Fibroblast of villous mesenchyme (primary cell): Measurements from ENCODE around the gene TEX53. TPM values are rescaled to one million over a fixed set of nuclear protein-coding genes. Genes with fewer than 3 reads are reported as not detected.

Experiments
- DNase-seq: peaks from one replicate; pipeline ENCODE4 v3.0.0-alpha.2; 2010; ENCODE audit warnings: low read depth
- H3K4me3 ChIP-seq: 2 replicates; pipeline ENCODE4 v1.5.1; 2011; ENCODE audit warnings: low read depth, mild to moderate bottlenecking, low read length
- total RNA-seq: library from RNA; depleted of rRNA; stranded (reverse); fragments of >200 nt; gene quantifications from 2 replicates; pipeline ENCODE4 v1.2.3, GENCODE V29; 2012
- TF ChIP-seq, protein P1 (sequence below): IDR thresholded peaks from 2 replicates; pipeline ENCODE4 v1.5.1; 2012; ENCODE audit warnings: low read depth, mild to moderate bottlenecking, low read length; ENCODE audit not compliant: insufficient read depth

TEX53 gene
- not detected in 2 replicates for total RNA-seq

DNA sequence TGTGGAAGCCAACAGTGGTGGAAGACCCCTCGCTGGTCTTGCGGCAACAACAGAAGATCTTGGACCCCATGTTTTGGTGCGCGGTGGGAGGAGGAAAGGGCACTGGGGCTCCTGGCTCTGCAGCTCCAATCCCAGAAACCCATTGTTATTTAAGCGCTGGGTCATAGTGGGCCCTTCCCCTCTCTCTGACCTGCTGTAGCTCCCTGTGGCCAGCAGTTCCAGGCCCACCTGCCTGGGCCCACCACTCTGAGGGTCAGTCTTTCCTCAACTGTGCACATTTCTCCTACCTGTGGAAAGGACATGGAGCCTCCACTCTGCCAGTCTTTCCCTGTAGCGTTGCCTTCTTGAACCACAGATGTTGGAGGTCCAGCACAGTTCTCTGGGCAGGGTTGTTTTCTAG lies at the start of gene TEX53:
Gene TEX53 (minus strand): TSS at position 101 of the 400 bp plus-strand sequence. CDS start 31 bp downstream, at position 70.
- DNase-seq = no peak
- TF ChIP-seq, protein P1, sequence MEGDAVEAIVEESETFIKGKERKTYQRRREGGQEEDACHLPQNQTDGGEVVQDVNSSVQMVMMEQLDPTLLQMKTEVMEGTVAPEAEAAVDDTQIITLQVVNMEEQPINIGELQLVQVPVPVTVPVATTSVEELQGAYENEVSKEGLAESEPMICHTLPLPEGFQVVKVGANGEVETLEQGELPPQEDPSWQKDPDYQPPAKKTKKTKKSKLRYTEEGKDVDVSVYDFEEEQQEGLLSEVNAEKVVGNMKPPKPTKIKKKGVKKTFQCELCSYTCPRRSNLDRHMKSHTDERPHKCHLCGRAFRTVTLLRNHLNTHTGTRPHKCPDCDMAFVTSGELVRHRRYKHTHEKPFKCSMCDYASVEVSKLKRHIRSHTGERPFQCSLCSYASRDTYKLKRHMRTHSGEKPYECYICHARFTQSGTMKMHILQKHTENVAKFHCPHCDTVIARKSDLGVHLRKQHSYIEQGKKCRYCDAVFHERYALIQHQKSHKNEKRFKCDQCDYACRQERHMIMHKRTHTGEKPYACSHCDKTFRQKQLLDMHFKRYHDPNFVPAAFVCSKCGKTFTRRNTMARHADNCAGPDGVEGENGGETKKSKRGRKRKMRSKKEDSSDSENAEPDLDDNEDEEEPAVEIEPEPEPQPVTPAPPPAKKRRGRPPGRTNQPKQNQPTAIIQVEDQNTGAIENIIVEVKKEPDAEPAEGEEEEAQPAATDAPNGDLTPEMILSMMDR = no peak
- no peak within 1 kb of the TSS for H3K4me3 ChIP-seq

DNA sequence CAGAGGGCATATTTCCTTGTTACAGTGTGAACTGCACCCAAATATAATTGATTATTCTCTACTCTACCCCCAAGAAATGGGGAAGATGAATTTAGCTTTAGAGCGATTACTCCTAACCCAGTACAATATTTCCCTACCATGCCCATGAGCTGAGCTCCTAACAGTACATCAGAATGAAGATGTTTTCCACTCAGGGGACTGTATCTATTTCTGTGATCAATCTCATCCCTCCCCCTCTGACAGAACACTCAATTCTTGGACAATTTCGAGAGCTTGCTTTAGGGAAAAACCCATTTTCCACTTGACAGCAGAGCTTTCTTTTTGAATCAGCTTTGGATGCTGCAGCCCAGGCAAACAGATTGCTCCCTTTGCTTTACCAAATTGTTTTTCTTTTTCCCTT lies 49.1 kb upstream of the TEX53 start:
- TF ChIP-seq, protein P1 = no peak
- DNase-seq = no peak
- no peak overlapping the region for H3K4me3 ChIP-seq

DNA sequence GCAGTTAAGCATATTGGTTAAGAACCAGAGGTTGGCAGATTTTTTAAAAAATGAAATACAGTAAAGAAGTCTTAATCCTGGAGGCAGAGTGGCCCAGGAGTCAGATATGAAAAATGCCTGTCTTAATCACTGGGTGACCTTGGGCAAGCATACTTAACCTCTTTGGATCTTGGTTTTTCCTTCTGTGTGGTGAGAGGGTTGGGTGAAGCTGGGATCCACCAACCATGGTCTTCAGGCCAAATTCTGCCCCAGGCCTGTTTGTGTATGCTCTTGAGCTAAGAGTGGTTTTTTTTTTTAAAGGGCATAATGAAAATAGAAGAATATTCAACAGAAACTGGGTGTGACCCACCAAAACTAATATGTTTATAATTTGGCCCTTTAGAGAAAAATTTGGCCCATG lies 44.4 kb upstream of the TEX53 start:
- no peak for DNase-seq
- TF ChIP-seq, protein P1 = no peak

DNA sequence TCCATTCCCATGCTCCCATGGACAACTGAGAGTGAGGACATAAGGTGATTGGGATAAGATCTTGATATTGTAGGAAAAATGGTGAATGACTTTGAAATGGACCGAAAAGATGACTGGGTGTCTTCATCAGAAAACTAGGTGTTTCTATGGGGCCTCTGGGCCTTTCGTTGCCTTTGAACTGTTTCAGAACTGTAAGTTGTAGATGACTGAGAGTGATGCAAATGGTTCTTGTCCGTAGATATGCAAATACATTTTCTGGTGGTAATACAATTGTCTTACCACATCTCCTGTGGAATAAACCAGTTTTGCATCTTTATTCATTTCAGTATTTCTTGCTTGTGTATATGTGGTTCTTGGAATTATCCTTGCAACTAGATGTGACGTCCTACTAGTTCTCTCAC lies 40.3 kb upstream of the TEX53 start:
- no peak for DNase-seq
- TF ChIP-seq, protein P1 = no peak
- H3K4me3 ChIP-seq = no peak overlapping the region

More for the DNA sequence above, 44.4 kb upstream of the TEX53 start:
- H3K4me3 ChIP-seq = no peak overlapping the region

DNA sequence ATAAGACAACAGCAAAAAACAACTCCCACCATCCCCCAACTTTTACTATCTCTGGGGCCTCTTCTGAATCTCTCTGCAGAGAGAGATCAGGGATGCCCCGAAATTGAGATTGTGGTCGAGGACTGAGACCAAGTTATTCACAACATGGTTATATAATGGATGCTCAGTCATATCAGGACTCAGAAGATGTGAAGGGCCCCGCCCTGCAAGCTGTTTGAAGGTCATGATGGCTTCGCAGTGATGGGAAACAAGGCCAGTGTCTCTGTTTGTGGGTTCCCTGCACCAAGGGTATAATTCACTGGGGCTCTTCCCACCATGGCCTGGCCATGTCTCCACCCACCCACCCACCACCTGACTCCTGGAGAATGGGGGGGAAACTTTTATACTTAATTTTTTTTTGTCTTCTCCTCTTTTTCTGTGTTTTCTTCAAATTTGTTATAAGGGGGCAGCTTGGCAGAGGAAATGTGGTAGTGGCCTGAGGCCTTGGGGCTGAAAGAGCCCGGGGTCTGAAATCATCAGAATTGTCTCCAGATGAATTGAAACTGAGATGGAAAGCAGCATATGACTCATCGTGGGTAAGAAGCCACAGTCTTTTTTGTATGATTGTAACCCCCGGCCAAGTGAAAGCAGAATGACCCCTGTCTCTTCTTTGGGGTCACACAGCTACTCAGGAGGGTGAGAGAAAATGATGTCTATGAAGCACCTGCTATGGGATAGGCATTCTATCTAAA lies 39.4 kb upstream of the TEX53 start:
- no peak overlapping the region for H3K4me3 ChIP-seq
- TF ChIP-seq, protein P1 = no peak
- DNase-seq = no peak

DNA sequence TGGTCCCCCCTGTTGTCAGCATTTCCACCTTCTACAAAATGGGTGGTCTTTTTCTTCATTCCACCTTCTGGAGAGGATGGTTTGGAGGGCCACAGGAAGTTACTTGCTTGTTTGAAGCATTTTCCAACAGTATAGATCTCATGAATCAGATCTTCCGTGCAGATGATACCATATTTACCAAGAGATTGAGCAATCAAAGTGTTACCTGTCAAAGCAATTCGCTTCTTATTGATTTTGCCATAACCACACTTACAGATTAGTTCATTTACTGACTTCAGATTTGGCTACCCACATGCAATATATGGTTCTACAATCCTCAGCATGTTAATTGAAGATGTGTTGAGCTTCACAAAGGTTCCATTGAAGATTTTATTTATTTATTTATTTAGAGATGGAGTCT lies 38.3 kb upstream of the TEX53 start:
- no peak overlapping the region for H3K4me3 ChIP-seq
- TF ChIP-seq, protein P1 = no peak
- no peak for DNase-seq
